SKM-1 (cell line): ENCODE measurements around the gene INVS.

Experiments used
- DNase-seq: peaks from one replicate; lab custom pipeline; 2025; ENCODE audit not compliant: unreplicated experiment; lab: John Stamatoyannopoulos, UW

INVS gene

DNA sequence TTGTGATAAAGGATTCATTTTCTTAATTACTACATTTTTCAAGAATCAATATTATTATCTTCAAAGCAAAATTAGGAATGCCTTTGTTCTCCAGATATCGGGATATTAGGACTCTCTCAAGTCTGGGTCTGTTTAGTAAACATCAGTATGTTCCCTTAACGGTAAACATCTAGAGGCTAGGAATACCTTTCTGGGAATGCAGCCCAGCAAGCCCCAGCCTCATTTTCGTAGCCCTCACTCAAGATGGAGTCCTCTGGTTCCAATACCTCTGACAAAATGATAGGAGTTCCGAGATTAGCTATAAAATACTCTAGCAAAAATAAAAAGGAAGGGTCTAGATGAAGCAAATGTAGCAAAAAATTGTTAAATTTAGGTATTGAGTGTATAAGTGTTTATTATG lies 169.2 kb downstream of the INVS start:
- DNase-seq = no peak

DNA sequence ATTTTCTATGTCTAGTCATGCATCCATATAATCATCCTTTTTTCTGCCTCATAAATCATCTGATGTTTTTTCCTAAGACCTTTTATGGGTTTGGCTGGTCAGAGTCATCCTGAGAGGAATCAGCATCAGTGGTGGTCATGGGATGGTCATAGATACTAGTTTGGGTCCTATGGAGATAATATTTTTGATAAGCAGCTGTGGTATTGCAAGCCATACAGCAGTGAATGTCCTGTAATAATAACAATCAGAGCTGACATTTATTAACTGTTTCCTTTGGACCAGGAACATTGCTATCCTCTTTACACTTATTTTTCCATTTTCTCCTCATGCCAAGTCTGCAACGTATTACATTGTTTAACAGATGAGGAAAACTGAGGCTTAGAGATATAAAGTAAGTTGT lies 170.6 kb downstream of the INVS start:
- DNase-seq = no peak

DNA sequence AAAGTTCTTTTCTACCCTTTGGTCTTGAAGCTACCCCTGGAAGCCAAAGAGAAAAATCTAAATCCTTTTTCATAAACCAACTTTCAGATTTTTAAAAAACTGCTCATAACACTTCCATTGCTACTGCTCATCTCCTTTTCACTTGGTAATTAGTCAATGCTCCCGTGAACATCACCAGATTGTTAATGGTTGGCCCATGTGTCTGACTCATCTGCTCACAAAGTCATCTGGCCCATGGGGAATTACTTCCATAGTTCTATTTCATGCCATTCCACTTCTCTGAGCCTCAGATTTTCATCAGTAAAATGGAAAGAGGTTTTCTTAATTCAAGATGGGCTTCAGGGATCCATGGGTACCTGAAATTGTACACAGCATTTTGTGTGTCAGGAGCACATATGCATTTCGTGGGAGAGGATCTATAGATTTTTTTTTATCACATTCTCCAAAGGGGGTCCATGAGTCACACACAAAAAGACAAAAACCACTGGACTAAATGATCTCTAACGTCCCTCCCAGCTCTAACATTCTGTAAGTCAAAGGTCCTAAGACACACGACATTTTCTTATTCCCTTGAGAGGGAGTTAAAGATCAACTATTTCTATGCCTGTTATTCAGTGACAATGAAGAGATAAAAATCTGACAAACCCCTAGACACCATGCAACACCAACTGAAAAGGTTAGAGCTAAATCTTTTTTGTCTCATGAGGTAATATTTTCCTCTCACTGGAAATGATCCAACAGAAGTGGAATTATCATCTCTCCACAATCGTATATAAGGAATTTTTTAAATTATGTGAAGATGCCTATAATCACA lies 178.3 kb downstream of the INVS start:
- no peak for DNase-seq

DNA sequence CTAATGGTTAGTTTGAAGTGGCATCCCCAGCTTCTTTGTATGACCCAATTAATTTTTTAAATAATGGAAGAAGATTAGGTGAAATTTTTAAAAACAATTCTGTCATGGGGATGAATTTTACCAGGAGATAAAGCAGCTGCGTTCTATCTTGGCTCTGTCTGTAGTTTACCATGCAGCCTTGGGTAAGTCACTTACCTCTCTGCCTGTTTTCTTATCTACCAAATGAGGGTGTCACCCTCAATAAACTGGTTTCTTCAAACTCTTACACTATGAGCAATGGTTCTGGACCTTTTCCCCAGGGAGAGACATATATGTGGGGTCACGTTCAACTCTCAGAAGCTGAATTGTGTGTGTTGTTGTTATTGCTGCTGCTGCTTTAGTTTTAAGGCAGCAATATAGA lies 182.0 kb downstream of the INVS start:
- DNase-seq = no peak

DNA sequence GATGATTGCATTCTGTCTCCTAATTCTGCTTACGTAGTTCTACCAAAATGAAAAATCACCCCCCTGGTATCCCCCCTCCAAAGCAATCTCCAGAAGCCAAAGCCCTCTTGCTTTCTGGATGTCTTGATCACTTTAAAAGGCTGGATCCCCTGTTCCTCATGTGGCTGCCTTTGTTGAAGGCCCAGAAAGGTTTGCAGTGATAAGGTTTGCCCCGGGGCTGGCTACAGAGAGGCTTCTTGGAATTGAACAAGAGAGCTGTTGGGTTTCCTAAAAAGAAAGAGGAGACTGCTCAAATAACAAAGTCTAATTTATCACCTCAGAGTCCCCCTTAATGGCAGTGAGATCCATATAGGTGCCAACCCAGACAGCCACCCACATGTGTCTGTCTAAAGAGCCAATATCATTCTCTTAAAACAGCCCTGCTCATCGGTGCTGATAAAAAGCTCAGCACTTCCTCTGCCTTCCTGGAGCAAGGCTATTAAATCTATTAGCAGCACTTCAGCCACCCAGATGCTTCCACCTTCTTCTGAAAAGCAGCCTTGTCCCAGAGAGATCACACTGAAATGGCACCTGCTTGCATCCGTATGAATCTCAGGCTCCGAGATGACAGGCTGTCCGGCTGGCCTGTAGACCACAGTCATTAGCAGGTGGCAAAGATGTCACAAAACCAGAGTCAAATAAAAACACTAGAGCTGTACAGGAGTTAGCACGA lies 182.8 kb downstream of the INVS start:
- DNase-seq = no peak

DNA sequence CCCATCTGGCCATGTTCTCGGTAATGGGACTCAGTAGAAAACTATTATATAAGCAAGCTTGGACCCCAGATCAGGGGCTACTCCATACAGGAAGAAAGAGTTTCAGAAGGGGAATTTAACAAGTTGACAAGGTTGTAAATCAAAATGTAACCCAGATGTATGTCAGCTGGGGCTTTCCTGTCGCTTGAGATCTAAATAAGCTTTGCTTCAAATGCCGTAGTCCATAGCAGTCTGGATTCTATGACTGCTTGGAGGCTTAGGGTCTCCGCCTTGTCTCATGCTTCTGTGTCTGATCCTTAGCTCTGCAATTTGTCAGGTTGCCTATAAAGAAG lies 183.3 kb downstream of the INVS start:
- DNase-seq = no peak

DNA sequence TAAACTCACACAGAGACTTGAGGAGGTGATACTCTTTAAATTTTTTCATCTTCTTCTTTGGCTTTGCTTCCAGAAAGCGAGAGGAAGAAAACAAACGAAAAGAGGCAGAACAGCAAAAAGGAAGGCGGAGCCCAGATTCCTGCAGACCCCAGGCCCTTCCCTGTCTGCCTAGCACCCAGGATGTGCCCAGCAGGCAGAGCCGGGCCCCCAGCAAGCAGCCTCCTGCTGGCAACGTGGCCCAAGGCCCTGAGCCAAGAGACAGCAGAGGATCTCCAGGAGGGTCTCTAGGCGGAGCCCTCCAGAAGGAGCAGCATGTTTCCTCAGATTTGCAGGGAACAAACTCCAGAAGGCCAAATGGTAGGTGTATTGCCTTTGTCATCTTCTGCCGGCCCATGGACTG lies 185.2 kb downstream of the INVS start:
- DNase-seq = no peak

DNA sequence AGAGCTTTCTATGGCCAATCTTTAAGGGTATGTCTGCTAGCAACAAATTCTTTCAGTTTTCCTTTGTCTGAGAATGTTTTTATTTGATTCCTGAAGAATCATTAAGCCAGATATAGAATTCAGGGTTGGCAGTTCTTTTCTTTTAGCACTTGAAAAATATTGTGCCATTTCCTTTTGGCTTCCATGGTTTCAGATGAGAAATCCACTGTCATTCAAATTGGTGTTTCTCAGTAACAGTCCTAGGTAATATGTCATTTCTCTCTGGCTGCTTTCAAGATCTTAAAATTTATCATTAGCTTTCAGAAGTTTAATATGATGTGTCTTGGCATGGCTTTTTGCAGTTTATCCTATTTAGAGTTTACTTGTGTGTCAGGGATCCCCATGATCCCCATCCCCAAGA lies 186.0 kb downstream of the INVS start:
- no peak for DNase-seq

DNA sequence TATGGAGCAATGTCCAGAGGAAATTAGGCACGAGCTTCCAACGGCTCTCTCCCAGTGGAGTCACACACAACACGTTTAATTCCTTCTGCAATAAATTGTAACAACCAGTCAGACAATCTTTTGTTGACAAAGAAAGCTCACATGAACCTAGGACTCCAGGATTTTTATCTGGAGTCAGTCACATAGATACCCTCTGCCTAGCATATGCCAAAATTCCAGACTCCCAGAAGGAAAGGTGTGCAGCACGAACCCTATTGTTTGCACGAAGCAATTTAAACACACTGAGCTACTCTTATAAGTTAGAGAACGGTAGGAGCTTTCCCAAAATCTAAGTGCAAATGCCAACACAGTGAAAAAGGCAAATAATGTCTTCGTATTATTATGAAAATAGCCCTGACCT lies 186.6 kb downstream of the INVS start:
- DNase-seq = no peak

DNA sequence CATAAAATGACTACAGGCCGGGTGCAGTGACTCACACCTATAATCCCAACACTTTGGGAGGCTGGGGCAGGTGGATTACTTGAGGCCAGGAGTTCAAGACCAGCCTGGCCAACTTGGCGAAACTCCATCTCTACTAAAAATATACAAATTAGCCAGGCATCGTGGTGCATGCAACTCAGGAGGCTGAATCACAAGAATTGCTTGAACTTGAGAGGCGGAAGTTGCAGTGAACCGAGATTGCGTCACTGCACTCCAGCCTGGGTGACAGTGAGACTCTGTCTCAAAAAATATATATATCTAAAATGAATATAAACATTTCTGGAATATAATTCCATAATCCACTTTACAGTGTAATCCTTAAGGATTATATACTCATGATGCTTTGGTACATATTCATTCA lies 187.2 kb downstream of the INVS start:
- no peak for DNase-seq

DNA sequence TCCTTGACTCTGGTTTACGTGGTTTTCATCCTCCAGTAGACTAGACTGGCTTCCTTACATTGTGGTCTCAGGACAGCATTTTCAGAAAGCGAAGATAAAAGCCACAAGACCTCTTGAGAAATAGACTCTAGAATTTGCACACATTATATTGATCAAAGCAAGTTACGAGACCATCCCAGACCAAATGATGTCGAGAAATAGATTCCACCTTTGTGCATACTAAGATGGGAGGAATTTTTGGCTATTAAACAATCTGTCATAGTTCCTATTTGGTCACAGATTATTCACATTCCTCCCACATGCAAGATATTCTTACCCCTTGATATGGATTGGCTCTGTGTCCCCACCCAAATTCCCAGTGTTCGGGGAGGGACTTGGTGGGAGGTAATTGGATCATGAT lies 188.1 kb downstream of the INVS start:
- DNase-seq = no peak

DNA sequence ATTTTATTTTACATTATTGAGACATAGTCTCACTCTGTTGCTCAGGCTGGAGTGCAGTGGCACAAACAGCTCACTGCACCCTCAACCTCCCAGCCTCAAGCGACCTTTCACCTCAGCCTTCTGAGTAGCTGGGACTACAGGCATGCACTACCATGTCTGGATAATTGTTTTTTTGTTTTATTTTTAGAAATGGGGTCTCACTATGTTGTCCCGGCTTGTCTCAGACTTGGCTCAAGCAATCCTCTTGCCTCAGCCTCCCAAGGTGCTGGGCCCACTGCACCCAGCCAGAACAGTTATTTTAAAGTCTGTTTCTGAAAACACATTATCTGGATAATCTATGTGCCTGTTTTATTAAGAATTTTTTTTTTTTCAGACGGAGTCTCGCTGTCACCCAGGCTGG lies 191.7 kb downstream of the INVS start:
- DNase-seq = no peak

DNA sequence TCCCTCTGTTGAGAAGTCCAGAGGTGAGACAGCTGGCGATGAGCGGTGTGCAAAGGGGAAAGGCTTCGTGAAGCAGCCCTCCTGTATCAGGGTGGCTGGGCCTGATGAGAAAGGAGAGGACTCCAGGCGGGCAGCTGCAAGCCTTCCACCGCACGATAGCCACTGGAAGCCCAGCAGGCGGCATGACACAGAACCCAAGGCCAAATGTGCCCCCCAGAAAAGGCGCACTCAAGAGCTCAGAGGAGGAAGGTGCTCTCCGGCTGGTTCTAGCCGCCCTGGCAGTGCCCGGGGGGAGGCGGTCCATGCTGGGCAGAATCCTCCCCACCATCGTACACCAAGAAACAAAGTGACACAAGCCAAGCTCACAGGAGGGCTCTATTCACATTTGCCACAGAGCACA lies 193.4 kb downstream of the INVS start:
- DNase-seq = no peak

DNA sequence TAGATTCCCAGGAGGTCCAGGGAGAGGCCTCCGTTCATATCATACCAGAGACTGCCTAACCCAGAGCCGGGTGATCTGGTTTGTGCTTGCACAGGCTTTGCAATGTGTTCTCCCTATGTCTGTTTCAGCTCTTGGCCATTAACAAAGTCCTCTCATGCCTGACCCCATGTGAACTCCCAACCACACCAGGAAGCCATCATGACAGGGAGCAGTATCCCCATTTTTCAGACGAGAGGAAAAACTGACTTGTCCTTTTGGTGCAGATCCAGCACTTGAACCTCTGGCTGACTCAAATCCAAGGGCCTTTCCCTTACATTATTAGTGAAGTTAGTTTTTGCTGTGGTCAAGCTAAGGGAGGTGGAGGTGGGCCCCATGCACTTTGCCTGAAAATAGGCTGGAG lies 195.3 kb downstream of the INVS start:
- DNase-seq = no peak

DNA sequence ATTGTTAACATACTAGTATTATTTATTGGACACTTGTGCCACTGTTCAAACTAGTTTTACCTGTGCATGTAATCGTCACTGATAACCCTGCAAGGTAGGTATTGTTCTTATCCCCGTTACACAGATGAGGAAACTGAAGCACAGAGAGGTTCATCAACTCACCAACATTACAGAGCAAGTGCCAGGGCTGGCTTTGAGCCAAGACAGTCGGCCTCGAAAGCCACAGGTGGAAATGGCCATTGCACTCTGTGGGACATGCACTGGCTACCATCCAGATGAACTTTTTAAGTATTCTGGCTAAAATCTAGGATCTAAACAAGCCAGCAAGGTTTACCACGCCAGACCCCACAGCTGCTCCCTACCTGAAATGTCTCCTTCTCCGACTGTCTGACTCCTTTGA lies 195.8 kb downstream of the INVS start:
- DNase-seq = no peak

DNA sequence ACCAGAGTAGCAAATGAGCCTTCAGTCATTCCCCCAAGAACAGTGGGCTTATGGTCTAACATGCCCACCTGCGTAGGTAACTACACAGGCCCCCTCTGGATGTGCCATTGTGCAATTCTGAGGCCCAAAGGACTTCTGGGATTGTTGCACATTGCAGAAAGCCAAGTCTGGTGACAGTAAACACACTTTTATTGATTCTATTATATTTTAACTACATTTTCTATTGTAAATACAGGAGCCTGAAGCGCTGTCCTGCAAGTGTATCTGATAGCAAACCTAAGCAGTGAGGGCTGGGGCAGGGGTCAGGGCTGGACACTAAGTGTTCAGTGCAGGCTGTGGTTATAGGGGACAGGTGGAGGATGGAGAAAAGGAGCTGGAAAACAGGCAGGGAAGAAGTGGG lies 196.2 kb downstream of the INVS start:
- no peak for DNase-seq

DNA sequence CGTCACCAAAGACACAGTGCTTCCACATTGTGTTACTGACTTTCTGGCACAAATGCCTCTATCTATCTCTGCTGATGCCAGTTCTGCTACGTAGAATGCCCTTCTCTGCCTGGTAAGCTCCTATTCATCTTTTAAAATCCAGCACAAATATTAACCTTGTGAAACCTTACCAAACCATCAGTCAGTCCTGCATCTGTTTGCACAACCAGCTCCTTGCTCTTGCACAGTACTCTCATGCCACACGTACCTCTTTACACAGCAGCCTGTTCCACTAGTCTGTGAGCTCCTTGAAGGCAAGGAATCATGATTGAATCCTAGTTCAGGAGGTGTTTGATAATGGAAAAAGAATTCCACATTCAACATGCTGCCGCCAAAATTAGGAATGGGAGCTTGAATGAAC lies 197.4 kb downstream of the INVS start:
- no peak for DNase-seq

DNA sequence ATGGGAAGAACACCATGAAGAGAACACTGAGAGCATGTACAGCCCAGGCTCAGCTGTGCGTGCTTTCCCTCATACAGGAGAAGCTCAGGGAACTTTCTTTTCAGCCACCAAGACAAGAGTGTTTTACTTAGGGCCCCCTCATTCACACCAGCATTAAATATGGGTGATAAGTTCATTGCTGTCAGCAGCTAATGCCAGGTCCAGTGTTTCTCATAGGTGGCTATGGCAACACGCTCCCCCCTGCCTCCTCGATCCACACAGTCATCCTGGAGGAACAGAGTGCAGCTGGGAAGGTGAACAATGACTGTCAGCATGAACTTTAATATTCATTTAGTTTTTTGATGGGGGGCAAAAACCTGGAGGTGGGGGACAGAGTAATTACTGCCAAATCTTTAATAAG lies 199.3 kb downstream of the INVS start:
- DNase-seq = no peak

DNA sequence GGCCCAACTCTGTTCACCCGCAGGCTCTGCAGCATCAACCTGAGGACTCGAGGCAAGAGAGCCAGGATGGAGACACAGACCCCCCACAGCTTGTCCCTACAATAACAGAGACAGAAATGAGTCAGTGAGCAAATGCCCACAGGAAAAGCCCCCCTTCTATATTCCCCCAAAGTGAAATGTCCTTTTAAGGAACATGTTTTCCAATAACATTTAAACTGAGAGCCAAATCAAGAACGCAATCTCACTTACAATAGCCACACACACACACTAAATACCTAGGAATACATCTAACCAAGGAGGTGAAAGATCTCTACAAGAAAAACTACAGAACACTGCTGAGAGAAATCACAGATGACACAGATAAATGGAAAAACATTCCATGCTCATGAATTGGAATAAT lies 204.7 kb downstream of the INVS start:
- DNase-seq = no peak

DNA sequence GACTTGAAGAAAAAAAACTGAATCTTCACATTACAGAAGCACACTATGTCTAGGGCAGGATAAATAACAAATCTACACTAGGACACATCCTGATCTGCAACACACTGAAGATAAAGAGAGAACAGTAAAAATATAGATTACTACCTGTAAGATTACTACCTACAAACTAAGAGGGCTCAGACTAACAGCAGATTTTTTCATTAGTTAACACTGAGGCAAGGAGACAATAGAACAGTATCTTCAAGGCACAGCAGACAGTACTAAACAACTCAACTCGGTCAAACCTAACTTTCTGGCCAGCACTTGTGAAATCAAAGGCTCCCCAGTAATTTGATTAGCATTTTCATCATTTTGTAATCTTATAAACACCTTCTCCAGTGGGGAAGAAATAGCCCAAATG lies 207.2 kb downstream of the INVS start:
- DNase-seq = no peak

DNA sequence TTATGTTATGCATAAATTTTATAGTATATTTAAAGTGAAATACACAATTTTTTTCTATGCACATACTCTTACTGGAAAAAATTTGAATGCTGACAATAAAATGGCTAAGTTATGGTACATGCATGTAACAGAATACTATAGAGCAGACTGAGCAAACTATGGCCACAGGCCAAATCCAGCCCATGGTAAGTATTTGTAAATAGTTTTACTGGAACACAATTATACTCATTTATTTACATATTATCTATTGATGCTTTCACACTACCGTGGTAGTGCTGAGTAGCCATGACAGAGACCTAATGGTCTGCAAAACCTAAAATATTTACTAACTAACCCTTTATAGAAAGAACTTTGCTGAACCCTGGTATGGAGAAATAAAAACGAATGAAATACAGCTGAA lies 208.0 kb downstream of the INVS start:
- DNase-seq = no peak

DNA sequence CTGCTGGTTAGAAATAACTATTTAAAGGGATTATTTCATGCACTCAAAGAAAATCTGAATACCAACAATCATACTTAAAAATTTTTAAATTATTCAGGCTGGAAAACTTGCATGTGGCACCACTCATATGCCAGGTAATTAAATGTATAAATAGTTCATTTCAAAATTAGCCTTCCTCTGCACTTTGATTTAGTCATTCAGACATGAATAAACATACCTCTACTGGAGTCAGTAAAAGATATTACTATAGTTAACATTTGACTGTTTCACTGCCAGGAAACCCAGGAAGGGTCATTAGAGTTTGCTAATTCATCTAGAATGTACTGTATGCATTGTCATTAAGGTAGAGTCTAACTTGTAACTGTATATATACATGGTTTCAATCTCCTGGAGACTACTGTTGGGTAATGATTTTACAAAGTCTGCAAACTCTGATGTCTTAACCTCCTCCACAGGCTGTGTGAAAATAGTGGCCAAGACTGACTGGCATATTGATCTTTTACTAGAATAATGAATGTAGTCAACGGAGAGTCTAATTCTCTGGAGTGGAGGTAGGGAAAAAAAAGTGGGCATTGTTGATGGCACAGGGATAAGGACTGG lies 210.0 kb downstream of the INVS start:
- DNase-seq = no peak

DNA sequence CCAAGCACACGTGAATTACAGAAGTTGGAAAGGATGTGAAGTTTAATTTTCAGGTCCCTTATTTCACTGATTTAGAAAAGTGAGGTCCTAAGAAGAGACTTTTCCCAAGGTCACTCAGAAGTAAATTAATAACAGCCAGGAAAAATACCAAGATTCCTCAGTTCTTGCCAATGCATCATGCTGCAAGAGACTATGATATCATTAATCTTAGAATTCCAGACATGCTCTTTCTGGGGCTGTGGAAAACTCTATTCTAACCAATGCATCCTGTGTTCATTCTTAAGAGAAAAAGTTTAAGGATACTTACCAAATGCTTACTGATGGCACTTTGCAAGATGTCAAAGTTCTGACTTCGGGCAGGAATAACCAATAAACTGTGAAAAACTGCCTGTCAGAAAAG lies 210.9 kb downstream of the INVS start:
- no peak for DNase-seq
